Liver (tissue), 3 donors: ENCODE results near the gene RCE1.

ENCODE experiments used
- CTCF ChIP-seq: fragments of 150-350 bp; IDR thresholded peaks from 2 replicates; pipeline ENCODE4 v1.5.1; 2017; ENCODE audit warnings: improper control_type of control experiment, low read depth, low read length; ENCODE audit not compliant: missing input control
- EGR1 ChIP-seq, 2 donors: IDR thresholded peaks; 2 replicates each; pipeline ENCODE4 v1.6.1; 2016 to 2018; ENCODE audit warnings: antibody characterized with exemption in 2 of 2, low read depth in 2 of 2
- FOXA1 ChIP-seq: IDR thresholded peaks from 2 replicates; pipeline ENCODE4 v1.6.1; 2016; ENCODE audit warnings: antibody characterized with exemption
- HNF4G ChIP-seq: IDR thresholded peaks from 2 replicates; pipeline ENCODE4 v1.6.1; 2016; ENCODE audit warnings: antibody characterized with exemption
- JUND ChIP-seq, 2 donors: IDR thresholded peaks; 2 replicates each; pipeline ENCODE4 v1.6.1; 2016; ENCODE audit warnings: antibody characterized with exemption in 2 of 2
- RAD21 ChIP-seq, 2 donors: IDR thresholded peaks; 2 replicates each; pipeline ENCODE4 v1.6.1; 2016; ENCODE audit warnings: antibody characterized with exemption in 2 of 2, mild to moderate bottlenecking in 2 of 2
- REST ChIP-seq: IDR thresholded peaks from 2 replicates; pipeline ENCODE4 v1.6.1; 2016; ENCODE audit warnings: antibody characterized with exemption, mild to moderate bottlenecking
- RXRA ChIP-seq, 2 donors: IDR thresholded peaks; 2 replicates each; pipeline ENCODE4 v1.6.1; 2017 to 2018; ENCODE audit warnings: antibody characterized with exemption in 2 of 2, mild to moderate bottlenecking in 1 of 2
- TAF1 ChIP-seq: conservative IDR thresholded peaks from 2 replicates; pipeline ENCODE4 v1.6.1; 2016; ENCODE audit warnings: antibody characterized with exemption, mild to moderate bottlenecking
- YY1 ChIP-seq: IDR thresholded peaks from 2 replicates; pipeline ENCODE4 v1.6.1; 2016; ENCODE audit warnings: antibody characterized with exemption, mild to moderate bottlenecking
- TF ChIP-seq, protein P1 (sequence below): IDR thresholded peaks from 2 replicates; pipeline ENCODE4 v1.6.1; 2016; ENCODE audit warnings: antibody characterized with exemption
- TF ChIP-seq, protein P2 (sequence below): IDR thresholded peaks from 2 replicates; pipeline ENCODE4 v1.6.1; 2016; ENCODE audit warnings: antibody characterized with exemption
- donor health status: healthy.
- donor health status: healthy.

- TF ChIP-seq JUND (IDR thresholded peaks at IDR 0.05) = no peak
- no peak for TF ChIP-seq CTCF
- no peak for TF ChIP-seq TAF1
- TF ChIP-seq YY1 = no peak
- no peak for TF ChIP-seq HNF4G
- TF ChIP-seq, protein P1, sequence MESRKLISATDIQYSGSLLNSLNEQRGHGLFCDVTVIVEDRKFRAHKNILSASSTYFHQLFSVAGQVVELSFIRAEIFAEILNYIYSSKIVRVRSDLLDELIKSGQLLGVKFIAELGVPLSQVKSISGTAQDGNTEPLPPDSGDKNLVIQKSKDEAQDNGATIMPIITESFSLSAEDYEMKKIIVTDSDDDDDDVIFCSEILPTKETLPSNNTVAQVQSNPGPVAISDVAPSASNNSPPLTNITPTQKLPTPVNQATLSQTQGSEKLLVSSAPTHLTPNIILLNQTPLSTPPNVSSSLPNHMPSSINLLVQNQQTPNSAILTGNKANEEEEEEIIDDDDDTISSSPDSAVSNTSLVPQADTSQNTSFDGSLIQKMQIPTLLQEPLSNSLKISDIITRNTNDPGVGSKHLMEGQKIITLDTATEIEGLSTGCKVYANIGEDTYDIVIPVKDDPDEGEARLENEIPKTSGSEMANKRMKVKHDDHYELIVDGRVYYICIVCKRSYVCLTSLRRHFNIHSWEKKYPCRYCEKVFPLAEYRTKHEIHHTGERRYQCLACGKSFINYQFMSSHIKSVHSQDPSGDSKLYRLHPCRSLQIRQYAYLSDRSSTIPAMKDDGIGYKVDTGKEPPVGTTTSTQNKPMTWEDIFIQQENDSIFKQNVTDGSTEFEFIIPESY = no peak
- TF ChIP-seq REST = no peak
- no peak for TF ChIP-seq EGR1 (IDR thresholded peaks at IDR 0.05; ENCODE audit: low read depth in 2 of 2)
- no peak for TF ChIP-seq RXRA (IDR thresholded peaks at IDR 0.05)
- no peak for TF ChIP-seq FOXA1
- TF ChIP-seq, protein P2, sequence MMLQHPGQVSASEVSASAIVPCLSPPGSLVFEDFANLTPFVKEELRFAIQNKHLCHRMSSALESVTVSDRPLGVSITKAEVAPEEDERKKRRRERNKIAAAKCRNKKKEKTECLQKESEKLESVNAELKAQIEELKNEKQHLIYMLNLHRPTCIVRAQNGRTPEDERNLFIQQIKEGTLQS = no peak
- no peak for TF ChIP-seq RAD21 (IDR thresholded peaks at IDR 0.05)
These were observed 2.6 kb downstream of the RCE1 start for GRCh38 chr11:66845876-66846212.
